HG02623 (cell line): Measurements from ENCODE around the gene MMD.

ENCODE experiments used
- ATAC-seq: cut with Tn5 transposase; IDR thresholded peaks from one replicate; pipeline ENCODE4 v1.9.1; 2021; ENCODE audit warnings: moderate library complexity; ENCODE audit not compliant: unreplicated experiment

MMD gene

GRCh38 chr17:55354010-55354409 is 67.6 kb downstream of the MMD start:
- ATAC-seq, result no peak

- no peak for ATAC-seq
These were observed 70.4 kb downstream of the MMD start for GRCh38 chr17:55351226-55351625.

- ATAC-seq, result no peak
These were observed 70.8 kb downstream of the MMD start for GRCh38 chr17:55350825-55351205.

- no peak for ATAC-seq
These were observed 72.8 kb downstream of the MMD start for GRCh38 chr17:55348749-55349354.

- no peak for ATAC-seq
These were observed 74.3 kb downstream of the MMD start for GRCh38 chr17:55347341-55347740.

- no peak for ATAC-seq
These were observed 75.0 kb downstream of the MMD start for GRCh38 chr17:55346658-55347057.

GRCh38 chr17:55345132-55345531 is 76.5 kb downstream of the MMD start:
- no peak for ATAC-seq

- no peak for ATAC-seq
These were observed 77.1 kb downstream of the MMD start for GRCh38 chr17:55344514-55344997.

- ATAC-seq, result no peak
These were observed 77.6 kb downstream of the MMD start for GRCh38 chr17:55343900-55344513.

- no peak for ATAC-seq
These were observed 78.6 kb downstream of the MMD start for GRCh38 chr17:55342800-55343585.
